ENCODE measurements around the gene RALGAPA1. TPM values are rescaled to one million over a fixed set of nuclear protein-coding genes. Genes with fewer than 3 reads are reported as not detected.

Gene RALGAPA1
- polyA plus RNA-seq, 1 of the 3 experiments (the other 2 are of a cell fraction), result 3.6 TPM

- no peak for DNase-seq
- Histone ChIP-seq H2AFZ (ENCODE audit: low read depth) (no peak overlapping the region), H3F3A (replicated peaks; ENCODE audit: insufficient read depth) (peaks cover 15% of the 10 kb centered on the region), H3K4me3 (ENCODE audit: low read depth in 2 of 2, low read length in 1 of 2) (no peak overlapping the region), H3K9me2 (no peaks in the 10 kb centered on the region), H3K4me1 (ENCODE audit: control insufficient read depth in 1 of 2, insufficient read depth in 2 of 2, low read depth in 1 of 2, low read length in 1 of 2) (peaks cover 2 to 10% of the 10 kb centered on the region in 2 experiments; a peak in 2 of 4 replicates), H3K36me3 (replicated peaks in 1 of 2; ENCODE audit: control insufficient read depth in 1 of 2, insufficient read depth in 2 of 2, low read length in 1 of 2) (no peaks in the 10 kb centered on the region), H3K9ac (no peak overlapping the region), H3K9me3 (no peaks in the 10 kb centered on the region), H3K4me2 (no peak overlapping the region), H3K79me2 (ENCODE audit: insufficient read depth) (peaks cover 19% of the 10 kb centered on the region), H3K27me3 (ENCODE audit: insufficient read depth) (no peaks in the 10 kb centered on the region), H4K20me1 (ENCODE audit: insufficient read depth) (no peaks in the 10 kb centered on the region; the same call in 1 of the 2 replicates), H3K27ac (ENCODE audit: low read depth in 2 of 2, low read length in 1 of 2) (no peak overlapping the region)
- POLR2A ChIA-PET, result no interaction called here
- CTCF ChIA-PET, result no interaction called here
- no peak for TF ChIP-seq SIN3A (IDR thresholded peaks at IDR 0.05; ENCODE audit: borderline replicate concordance, low read depth, low read length)
- no peak for TF ChIP-seq SMC3 (IDR thresholded peaks at IDR 0.05; ENCODE audit: low read depth, low read length)
- no peak for TF ChIP-seq TAF1 (IDR thresholded peaks at IDR 0.05; ENCODE audit: borderline replicate concordance, low read depth, low read length)
- TF ChIP-seq CHD2 (IDR thresholded peaks at IDR 0.05; ENCODE audit: low read length, partially characterized antibody), result no peak
- TF ChIP-seq ELF1 (IDR thresholded peaks at IDR 0.05), result no peak
- no peak for TF ChIP-seq NFIC (IDR thresholded peaks at IDR 0.05; ENCODE audit: borderline replicate concordance)
- TF ChIP-seq RXRA (IDR thresholded peaks at IDR 0.05; ENCODE audit: borderline replicate concordance, low read depth), result no peak
- TF ChIP-seq TCF12 (IDR thresholded peaks at IDR 0.05), result no peak
- TF ChIP-seq, protein P1, sequence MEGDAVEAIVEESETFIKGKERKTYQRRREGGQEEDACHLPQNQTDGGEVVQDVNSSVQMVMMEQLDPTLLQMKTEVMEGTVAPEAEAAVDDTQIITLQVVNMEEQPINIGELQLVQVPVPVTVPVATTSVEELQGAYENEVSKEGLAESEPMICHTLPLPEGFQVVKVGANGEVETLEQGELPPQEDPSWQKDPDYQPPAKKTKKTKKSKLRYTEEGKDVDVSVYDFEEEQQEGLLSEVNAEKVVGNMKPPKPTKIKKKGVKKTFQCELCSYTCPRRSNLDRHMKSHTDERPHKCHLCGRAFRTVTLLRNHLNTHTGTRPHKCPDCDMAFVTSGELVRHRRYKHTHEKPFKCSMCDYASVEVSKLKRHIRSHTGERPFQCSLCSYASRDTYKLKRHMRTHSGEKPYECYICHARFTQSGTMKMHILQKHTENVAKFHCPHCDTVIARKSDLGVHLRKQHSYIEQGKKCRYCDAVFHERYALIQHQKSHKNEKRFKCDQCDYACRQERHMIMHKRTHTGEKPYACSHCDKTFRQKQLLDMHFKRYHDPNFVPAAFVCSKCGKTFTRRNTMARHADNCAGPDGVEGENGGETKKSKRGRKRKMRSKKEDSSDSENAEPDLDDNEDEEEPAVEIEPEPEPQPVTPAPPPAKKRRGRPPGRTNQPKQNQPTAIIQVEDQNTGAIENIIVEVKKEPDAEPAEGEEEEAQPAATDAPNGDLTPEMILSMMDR (IDR thresholded peaks at IDR 0.05), result no peak
- no peak for TF ChIP-seq JUND (IDR thresholded peaks at IDR 0.05)
- TF ChIP-seq, protein P2, sequence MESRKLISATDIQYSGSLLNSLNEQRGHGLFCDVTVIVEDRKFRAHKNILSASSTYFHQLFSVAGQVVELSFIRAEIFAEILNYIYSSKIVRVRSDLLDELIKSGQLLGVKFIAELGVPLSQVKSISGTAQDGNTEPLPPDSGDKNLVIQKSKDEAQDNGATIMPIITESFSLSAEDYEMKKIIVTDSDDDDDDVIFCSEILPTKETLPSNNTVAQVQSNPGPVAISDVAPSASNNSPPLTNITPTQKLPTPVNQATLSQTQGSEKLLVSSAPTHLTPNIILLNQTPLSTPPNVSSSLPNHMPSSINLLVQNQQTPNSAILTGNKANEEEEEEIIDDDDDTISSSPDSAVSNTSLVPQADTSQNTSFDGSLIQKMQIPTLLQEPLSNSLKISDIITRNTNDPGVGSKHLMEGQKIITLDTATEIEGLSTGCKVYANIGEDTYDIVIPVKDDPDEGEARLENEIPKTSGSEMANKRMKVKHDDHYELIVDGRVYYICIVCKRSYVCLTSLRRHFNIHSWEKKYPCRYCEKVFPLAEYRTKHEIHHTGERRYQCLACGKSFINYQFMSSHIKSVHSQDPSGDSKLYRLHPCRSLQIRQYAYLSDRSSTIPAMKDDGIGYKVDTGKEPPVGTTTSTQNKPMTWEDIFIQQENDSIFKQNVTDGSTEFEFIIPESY (IDR thresholded peaks at IDR 0.05; ENCODE audit: borderline replicate concordance, low read depth), result no peak
- no peak for TF ChIP-seq YY1 (IDR thresholded peaks at IDR 0.05; ENCODE audit: low read depth)
- no peak for TF ChIP-seq FOXJ3 (CRISPR knock-in tag; IDR thresholded peaks at IDR 0.05)
- no peak for TF ChIP-seq USF1 (IDR thresholded peaks at IDR 0.05; ENCODE audit: borderline replicate concordance, low read depth)
- TF ChIP-seq RCOR1 (IDR thresholded peaks at IDR 0.05; ENCODE audit: low read length), result no peak
- TF ChIP-seq TEAD4 (IDR thresholded peaks at IDR 0.05; ENCODE audit: borderline replicate concordance, insufficient read depth), result no peak
- TF ChIP-seq POLR2AphosphoS5 (IDR thresholded peaks at IDR 0.05; ENCODE audit: low read depth, low read length), result no peak
- no peak for TF ChIP-seq GATA2 (CRISPR knock-in tag; IDR thresholded peaks at IDR 0.05)
- no peak for TF ChIP-seq MXI1 (IDR thresholded peaks at IDR 0.05; ENCODE audit: low read depth, low read length)
- TF ChIP-seq EP300 (IDR thresholded peaks at IDR 0.05; ENCODE audit: borderline replicate concordance in 1 of 2, low read depth in 1 of 2, low read length in 1 of 2), result no peak
- WGBS (ENCODE audit: low lambda C conversion rate), result 92% methylated on average over 4 of the region's 4 CpGs
These were observed 1.9 kb upstream of the RALGAPA1 start for GRCh38 chr14:35810963-35811362.
